Ovary (tissue), 3 donors: Measurements from ENCODE around the gene ALCAM.

Source experiments
- CTCF ChIP-seq, 3 donors: fragments of 450-650 bp in 2 of 3; fragments of 200-600 bp in 1 of 3; IDR thresholded peaks; one replicate each; pipeline versions ENCODE4 v1.5.1 to v1.8.0; 2016 to 2022; ENCODE audit warnings: antibody characterized with exemption in 3 of 3, mild to moderate bottlenecking in 1 of 3
- EP300 ChIP-seq: sonication (generic); formaldehyde crosslinking; IDR thresholded peaks from one replicate; pipeline ENCODE4 v1.6.1; 2017; ENCODE audit warnings: antibody characterized with exemption
- POLR2A ChIP-seq: fragments of 450-650 bp; IDR thresholded peaks from one replicate; pipeline ENCODE4 v1.6.1; 2017; ENCODE audit warnings: antibody characterized with exemption, mild to moderate bottlenecking, moderate library complexity
- donor health status: DM: no; HTN: no; CAD: no.

GRCh38 chr3:105414841-105415240, 48.1 kb downstream of the ALCAM start:
- TF ChIP-seq CTCF (IDR thresholded peaks at IDR 0.05) (no peak), EP300 (no peak), POLR2A (no peak)
